LHCN-M2 (cell line): ENCODE results near the gene LDB2. TPM values are rescaled to one million over a fixed set of nuclear protein-coding genes. Genes with fewer than 3 reads are reported as not detected.
"Not testable (repeated sequence)": the region's sequence is repeated elsewhere in the genome, so short reads cannot be mapped to it uniquely, and the experiment has no call there.

Experiments used
- DNase-seq: peaks from one replicate; pipeline ENCODE4 v3.0.0-alpha.2; 2012; ENCODE audit warnings: low read depth
- total RNA-seq: library from RNA; depleted of rRNA; stranded (reverse); fragments of >200 nt; gene quantifications from 2 replicates; pipeline ENCODE4 v1.2.3, GENCODE V29; 2014

Gene LDB2
- total RNA-seq, 1 experiment from 2014 or later, result not detected

GRCh38 chr4:16597845-16598596 lies 300.4 kb downstream of the LDB2 start:
- DNase-seq, result no peak

DNA sequence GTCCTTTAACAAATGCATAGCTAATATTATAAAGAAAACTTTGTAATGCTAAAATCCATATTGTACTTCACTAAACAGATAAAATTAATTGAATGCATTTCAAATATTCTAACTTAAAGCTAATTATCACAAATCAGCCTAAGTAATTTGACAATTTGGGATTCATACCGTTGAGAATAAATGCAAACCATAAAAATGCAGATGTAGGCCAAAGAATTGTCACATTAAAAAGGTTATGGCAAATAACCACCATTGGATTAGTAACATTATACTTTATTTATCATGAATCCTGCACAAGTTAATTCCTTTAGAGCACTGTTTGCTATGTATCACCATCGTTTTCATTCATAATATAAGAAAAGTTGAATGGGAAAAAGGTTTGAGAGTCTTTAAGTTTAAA lies 301.0 kb downstream of the LDB2 start:
- DNase-seq, result no peak

- no peak for DNase-seq
These were observed 302.2 kb downstream of the LDB2 start for GRCh38 chr4:16596267-16596666.

DNA sequence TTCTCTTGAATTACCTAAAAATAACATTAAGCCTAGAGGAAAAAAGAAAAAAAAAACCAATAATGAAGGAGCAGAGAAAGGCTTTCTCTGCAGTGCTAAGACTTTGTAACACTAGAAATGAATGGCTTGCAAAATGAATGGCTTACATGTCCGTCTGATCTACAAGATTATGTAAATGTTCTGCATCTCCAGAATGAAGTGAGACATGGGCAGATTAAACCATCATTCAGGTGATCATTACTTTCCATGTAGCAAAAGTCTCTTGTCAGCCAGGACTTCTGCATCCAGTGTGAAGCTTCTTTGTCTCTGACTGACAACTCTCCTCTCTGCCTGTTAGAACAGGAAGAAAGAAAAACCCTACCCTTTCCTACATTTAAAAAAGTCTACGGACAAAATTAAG lies 304.3 kb downstream of the LDB2 start:
- no peak for DNase-seq

- DNase-seq, result no peak
These were observed 305.1 kb downstream of the LDB2 start for GRCh38 chr4:16593386-16593785.

- no peak for DNase-seq
These were observed 307.1 kb downstream of the LDB2 start for GRCh38 chr4:16591272-16591826.

- no peak for DNase-seq
These were observed 307.6 kb downstream of the LDB2 start for GRCh38 chr4:16590797-16591196.

DNA sequence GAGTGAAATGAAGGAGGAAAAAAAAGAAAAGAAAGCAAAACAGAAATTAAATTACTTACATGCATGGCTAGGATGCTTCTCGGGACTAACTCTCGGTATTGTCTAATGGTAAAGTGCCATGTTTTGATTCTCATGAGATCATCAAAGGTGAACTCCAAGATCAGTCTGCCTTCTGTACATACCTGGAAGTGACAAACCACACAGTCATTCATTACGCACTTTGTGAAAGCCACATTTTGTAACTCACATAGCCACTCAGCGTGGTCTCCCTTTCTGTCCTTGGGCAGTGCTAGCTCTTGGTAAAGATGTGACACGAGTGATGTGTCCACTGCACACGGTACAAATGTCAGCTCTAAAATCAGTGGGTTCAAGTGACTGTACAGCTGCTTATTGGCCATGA lies 309.8 kb downstream of the LDB2 start:
- no peak for DNase-seq

- no peak for DNase-seq
These were observed 310.3 kb downstream of the LDB2 start for GRCh38 chr4:16588149-16588548.

- DNase-seq, result no peak
These were observed 313.4 kb downstream of the LDB2 start for GRCh38 chr4:16585053-16585452.

GRCh38 chr4:16583764-16584163 lies 314.7 kb downstream of the LDB2 start:
- DNase-seq, result no peak

GRCh38 chr4:16582526-16582925 lies 315.9 kb downstream of the LDB2 start:
- DNase-seq, result no peak

DNA sequence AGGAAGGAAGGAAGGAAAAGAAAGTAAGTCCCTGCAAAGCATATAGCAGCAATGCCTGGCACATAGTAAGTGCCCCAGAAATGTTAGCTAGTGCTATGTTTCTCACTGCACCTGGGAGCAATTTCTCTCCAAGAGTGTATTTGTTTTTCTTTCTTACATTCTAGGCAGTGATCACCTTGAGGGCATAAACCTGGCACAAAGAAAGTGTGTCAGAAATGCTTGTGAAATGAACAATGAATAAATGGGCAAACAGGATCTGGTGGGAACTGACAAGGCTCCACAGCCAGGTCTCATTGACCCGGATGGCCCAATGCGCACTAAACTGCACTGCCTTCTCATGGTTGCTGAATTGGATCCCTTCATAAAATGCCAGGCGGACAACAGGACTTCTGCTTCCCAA lies 316.4 kb downstream of the LDB2 start:
- no peak for DNase-seq

GRCh38 chr4:16581117-16581516 lies 317.3 kb downstream of the LDB2 start:
- DNase-seq, result no peak

GRCh38 chr4:16580514-16580913 lies 317.9 kb downstream of the LDB2 start:
- no peak for DNase-seq

DNA sequence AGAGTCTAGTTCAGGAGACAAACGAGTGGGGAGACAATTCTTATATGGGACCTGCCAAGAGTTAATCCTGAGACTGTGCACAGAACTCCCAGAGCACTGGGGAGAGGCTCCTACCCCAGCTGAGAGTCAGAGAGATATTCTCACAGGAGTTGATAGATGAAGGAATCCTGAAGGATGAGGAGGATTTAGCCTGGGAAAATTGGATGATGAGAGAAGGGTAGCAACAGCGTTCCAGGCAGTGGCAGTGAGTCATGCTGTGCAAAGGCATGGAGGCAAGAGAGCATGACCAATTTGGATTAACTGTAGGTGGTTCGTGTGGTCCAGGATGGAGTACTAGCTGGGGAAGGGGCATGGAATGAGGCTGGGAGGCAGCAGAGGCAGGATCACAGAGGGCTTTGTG lies 318.6 kb downstream of the LDB2 start:
- no peak for DNase-seq

GRCh38 chr4:16577177-16577576 lies 321.3 kb downstream of the LDB2 start:
- DNase-seq, result no peak

DNA sequence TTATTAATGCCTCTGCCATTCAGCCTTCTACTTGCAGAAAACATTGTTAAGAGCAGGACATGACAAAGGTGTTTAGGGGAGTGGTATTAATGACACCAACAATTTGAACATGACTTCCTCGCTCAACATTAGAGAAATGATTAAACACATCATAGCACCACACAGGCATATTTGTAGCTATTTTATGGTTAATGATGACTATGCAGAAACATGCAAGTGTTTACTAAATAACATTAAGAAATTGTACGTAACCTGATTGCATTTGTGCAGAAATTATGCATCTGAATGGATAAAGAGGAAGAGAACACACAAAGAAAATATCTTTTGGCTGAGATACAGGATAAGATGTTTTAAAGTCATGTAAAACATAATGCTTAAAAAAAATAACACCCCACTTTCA lies 323.5 kb downstream of the LDB2 start:
- DNase-seq, result no peak

DNA sequence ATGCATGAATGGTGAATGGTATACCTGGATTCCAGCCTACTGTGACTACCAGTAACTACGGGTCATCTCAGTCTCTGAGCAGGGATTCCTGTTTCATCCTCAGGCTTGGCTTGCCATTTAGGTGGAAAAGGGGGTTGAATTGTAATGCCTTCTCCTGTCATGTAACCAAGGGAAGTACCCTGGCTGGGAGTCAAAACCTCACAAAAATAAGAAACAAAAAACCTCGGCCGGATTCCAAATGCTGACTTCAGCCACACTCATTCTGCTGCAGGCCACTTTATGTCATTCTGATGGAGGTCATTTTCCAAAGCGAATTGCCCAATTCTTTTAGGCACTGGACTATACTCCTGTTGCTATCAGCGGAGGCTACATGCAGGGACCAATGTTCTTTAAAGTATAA lies 324.7 kb downstream of the LDB2 start:
- no peak for DNase-seq

- no peak for DNase-seq
These were observed 325.2 kb downstream of the LDB2 start for GRCh38 chr4:16573206-16573605.

DNA sequence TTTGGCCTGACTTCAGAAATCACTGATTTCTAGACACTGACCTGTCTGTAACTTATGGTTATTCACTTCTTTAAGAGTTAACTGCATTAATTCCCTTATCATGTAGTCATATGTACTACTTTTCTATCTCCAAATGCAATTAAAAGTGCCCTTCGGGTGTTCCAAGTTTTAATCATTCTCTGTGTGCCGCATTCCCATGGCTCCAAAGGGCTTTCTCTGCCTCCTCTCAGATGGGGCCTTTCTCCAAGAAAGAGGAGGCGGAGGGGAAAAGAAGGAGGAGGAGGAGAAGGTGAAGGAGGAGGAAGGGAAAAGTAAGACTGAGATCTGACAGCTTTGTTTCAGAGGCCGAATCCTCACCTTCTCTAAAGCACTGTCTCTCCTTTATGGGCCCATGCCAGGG lies 325.8 kb downstream of the LDB2 start:
- DNase-seq, result no peak

DNA sequence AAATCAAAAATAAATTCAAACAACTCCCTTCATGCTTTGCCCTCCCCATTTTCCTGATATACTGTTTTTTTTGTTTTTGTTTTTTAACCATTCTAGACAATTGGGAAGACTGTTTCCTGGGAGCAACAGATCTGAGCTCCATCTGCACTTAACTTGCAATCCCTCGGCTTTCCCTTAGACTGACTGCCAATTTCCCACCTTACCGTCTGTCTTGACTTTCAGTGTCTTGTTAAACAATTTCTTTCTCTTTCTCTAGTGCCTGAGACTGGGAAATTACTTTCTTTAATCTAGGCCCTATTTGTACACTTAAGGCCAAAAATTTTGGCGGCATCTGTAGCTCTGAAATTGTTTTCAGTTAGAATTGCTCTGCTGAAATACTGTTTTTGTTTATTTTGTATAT lies 326.3 kb downstream of the LDB2 start:
- DNase-seq, result no peak

DNA sequence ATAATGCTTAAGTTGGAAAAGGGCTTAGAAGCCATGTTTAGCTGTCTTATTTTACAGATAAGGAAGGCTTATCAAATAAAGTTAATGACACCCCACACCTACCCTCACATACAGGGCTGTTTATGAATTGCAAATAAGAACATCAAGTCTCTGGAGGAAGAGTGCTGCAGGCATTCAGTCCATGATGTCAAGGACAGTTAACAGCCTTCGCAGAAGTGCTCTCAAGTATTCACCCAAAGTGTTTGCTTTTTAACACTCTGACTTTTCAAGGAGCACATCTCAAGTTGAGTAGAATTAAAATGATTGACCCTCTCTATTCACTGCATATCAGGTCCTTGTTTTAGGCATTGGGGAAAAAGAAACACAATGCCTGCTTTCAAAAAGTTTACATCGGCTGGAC lies 328.7 kb downstream of the LDB2 start:
- no peak for DNase-seq

DNA sequence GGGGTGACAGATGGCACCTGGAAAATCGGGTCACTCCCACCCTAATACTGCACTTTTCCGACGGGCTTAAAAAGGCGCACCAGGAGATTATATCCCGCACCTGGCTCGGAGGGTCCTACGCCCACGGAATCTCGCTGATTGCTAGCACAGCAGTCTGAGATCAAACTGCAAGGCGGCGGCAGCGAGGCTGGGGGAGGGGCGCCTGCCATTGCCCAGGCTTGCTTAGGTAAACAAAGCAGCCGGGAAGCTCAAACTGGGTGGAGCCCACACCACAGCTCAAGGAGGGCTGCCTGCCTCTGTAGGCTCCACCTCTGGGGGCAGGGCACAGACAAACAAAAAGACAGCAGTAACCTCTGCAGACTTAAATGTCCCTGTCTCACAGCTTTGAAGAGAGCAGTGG lies 341.1 kb downstream of the LDB2 start:
- DNase-seq, result not testable (repeated sequence)
